ENCODE results near the gene AP4E1.

Gene AP4E1

DNA sequence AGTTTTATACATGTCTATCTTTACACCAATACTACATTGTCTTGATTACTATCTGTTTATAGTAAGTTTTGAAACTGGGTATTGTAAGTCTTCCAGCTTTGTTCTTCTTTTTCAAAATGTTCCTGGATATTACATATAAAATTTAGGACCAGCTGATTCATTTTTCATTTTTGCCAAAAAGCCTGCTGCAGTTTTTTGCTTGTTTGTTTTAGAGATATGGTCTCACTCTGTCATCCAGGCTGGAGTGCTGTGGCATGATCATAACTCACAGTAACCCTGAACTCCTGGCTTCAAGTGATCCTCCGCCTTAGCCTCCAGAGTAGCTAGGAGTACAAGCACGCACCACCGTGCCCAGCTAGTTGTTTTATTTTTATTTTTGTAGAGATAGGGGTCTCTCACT lies 20.4 kb upstream of the AP4E1 start:
- Histone ChIP-seq H3K4me1 (ENCODE audit: control insufficient read depth, insufficient read depth, low read length) (no peaks in the 10 kb centered on the region), H3K27ac (ENCODE audit: extremely low read depth, low read depth, low read length) (no peak overlapping the region), H3K4me3 (ENCODE audit: low read depth, low read length) (no peak overlapping the region), H3K9me3 (ENCODE audit: control insufficient read depth, insufficient read depth, low read depth, low read length) (no peaks in the 10 kb centered on the region), H3K36me3 (ENCODE audit: control insufficient read depth in 2 of 2, insufficient read depth in 1 of 2, low read length in 2 of 2) (no peaks in the 10 kb centered on the region)
- ChIA-PET POLR2A (no interaction called here), CTCF (interaction anchor here (0.6 to 0.7 kb wide), 2 partner anchors 313 to 640 kb away, joined by 3 read pairs; no protein-coding TSS in a partner anchor)
- TF ChIP-seq ZNF211 (tag by site-specific recombination; IDR thresholded peaks at IDR 0.05; ENCODE audit: low read depth) (no peak), ZNF600 (tag by site-specific recombination; IDR thresholded peaks at IDR 0.05) (no peak), ZNF175 (tag by site-specific recombination; IDR thresholded peaks at IDR 0.05) (no peak), ZNF48 (tag by site-specific recombination; IDR thresholded peaks at IDR 0.05) (no peak), ZNF37A (tag by site-specific recombination; IDR thresholded peaks at IDR 0.05) (no peak), ZNF626 (tag by site-specific recombination; IDR thresholded peaks at IDR 0.05) (no peak), ZNF302 (tag by site-specific recombination; IDR thresholded peaks at IDR 0.05; ENCODE audit: low read depth) (no peak), FEZF1 (tag by site-specific recombination; IDR thresholded peaks at IDR 0.05) (no peak), ZBTB48 (tag by site-specific recombination; IDR thresholded peaks at IDR 0.05) (no peak), ZNF24 (tag by site-specific recombination; IDR thresholded peaks at IDR 0.05) (no peak), ZNF140 (tag by site-specific recombination; IDR thresholded peaks at IDR 0.05) (no peak), ZNF664 (tag by site-specific recombination; IDR thresholded peaks at IDR 0.05) (no peak), ZFP41 (tag by site-specific recombination; IDR thresholded peaks at IDR 0.05; ENCODE audit: borderline replicate concordance) (no peak), ZNF501 (tag by site-specific recombination; IDR thresholded peaks at IDR 0.05) (no peak)
- TF ChIP-seq, protein P1, sequence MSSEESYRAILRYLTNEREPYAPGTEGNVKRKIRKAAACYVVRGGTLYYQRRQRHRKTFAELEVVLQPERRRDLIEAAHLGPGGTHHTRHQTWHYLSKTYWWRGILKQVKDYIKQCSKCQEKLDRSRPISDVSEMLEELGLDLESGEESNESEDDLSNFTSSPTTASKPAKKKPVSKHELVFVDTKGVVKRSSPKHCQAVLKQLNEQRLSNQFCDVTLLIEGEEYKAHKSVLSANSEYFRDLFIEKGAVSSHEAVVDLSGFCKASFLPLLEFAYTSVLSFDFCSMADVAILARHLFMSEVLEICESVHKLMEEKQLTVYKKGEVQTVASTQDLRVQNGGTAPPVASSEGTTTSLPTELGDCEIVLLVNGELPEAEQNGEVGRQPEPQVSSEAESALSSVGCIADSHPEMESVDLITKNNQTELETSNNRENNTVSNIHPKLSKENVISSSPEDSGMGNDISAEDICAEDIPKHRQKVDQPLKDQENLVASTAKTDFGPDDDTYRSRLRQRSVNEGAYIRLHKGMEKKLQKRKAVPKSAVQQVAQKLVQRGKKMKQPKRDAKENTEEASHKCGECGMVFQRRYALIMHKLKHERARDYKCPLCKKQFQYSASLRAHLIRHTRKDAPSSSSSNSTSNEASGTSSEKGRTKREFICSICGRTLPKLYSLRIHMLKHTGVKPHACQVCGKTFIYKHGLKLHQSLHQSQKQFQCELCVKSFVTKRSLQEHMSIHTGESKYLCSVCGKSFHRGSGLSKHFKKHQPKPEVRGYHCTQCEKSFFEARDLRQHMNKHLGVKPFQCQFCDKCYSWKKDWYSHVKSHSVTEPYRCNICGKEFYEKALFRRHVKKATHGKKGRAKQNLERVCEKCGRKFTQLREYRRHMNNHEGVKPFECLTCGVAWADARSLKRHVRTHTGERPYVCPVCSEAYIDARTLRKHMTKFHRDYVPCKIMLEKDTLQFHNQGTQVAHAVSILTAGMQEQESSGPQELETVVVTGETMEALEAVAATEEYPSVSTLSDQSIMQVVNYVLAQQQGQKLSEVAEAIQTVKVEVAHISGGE (tag by site-specific recombination; conservative IDR thresholded peaks at IDR 0.05; ENCODE audit: low read depth) = no peak
- TF ChIP-seq, protein P2, sequence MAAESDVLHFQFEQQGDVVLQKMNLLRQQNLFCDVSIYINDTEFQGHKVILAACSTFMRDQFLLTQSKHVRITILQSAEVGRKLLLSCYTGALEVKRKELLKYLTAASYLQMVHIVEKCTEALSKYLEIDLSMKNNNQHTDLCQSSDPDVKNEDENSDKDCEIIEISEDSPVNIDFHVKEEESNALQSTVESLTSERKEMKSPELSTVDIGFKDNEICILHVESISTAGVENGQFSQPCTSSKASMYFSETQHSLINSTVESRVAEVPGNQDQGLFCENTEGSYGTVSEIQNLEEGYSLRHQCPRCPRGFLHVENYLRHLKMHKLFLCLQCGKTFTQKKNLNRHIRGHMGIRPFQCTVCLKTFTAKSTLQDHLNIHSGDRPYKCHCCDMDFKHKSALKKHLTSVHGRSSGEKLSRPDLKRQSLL (tag by site-specific recombination; IDR thresholded peaks at IDR 0.05) = no peak
- TF ChIP-seq, protein P3, sequence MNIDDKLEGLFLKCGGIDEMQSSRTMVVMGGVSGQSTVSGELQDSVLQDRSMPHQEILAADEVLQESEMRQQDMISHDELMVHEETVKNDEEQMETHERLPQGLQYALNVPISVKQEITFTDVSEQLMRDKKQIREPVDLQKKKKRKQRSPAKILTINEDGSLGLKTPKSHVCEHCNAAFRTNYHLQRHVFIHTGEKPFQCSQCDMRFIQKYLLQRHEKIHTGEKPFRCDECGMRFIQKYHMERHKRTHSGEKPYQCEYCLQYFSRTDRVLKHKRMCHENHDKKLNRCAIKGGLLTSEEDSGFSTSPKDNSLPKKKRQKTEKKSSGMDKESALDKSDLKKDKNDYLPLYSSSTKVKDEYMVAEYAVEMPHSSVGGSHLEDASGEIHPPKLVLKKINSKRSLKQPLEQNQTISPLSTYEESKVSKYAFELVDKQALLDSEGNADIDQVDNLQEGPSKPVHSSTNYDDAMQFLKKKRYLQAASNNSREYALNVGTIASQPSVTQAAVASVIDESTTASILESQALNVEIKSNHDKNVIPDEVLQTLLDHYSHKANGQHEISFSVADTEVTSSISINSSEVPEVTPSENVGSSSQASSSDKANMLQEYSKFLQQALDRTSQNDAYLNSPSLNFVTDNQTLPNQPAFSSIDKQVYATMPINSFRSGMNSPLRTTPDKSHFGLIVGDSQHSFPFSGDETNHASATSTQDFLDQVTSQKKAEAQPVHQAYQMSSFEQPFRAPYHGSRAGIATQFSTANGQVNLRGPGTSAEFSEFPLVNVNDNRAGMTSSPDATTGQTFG (tag by site-specific recombination; IDR thresholded peaks at IDR 0.05; ENCODE audit: borderline replicate concordance) = no peak
- TF ChIP-seq, protein P4, sequence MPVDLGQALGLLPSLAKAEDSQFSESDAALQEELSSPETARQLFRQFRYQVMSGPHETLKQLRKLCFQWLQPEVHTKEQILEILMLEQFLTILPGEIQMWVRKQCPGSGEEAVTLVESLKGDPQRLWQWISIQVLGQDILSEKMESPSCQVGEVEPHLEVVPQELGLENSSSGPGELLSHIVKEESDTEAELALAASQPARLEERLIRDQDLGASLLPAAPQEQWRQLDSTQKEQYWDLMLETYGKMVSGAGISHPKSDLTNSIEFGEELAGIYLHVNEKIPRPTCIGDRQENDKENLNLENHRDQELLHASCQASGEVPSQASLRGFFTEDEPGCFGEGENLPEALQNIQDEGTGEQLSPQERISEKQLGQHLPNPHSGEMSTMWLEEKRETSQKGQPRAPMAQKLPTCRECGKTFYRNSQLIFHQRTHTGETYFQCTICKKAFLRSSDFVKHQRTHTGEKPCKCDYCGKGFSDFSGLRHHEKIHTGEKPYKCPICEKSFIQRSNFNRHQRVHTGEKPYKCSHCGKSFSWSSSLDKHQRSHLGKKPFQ (tag by site-specific recombination; IDR thresholded peaks at IDR 0.05) = no peak

DNA sequence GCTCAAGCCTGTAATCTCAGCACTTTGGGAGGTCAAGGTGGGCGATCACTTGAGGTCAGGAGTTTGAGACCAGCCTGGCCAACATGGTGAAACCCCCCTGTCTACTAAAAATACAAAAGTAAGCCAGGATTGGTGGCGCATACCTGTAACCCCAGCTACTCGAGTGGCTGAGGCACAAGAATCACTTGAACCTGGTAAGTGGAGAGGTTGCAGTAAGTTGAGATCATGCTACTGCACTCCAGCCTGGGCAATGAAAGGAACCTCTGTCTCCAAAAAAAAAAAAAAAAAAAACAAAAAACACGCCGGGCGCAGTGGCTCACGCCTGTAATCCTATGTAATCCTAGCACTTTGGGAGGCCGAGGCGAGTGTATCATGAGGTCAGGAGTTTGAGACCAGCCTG lies 18.9 kb upstream of the AP4E1 start:
- CTCF ChIA-PET = interaction anchor here (0.7 kb wide), 1 partner anchor 407 kb away, joined by 4 read pairs; no protein-coding TSS in a partner anchor
- no peak overlapping the region for H3K4me3 ChIP-seq (ENCODE audit: low read depth, low read length)
- no peak overlapping the region for H3K27ac ChIP-seq (ENCODE audit: extremely low read depth, low read depth, low read length)
- no peak for TF ChIP-seq ZNF10 (tag by site-specific recombination; IDR thresholded peaks at IDR 0.05)
- TF ChIP-seq ZNF548 (tag by site-specific recombination; IDR thresholded peaks at IDR 0.05) = no peak
- TF ChIP-seq GLI4 (tag by site-specific recombination; IDR thresholded peaks at IDR 0.05) = no peak
- TF ChIP-seq ZNF221 (tag by site-specific recombination; IDR thresholded peaks at IDR 0.05; ENCODE audit: borderline replicate concordance) = no peak
- TF ChIP-seq, protein P5, sequence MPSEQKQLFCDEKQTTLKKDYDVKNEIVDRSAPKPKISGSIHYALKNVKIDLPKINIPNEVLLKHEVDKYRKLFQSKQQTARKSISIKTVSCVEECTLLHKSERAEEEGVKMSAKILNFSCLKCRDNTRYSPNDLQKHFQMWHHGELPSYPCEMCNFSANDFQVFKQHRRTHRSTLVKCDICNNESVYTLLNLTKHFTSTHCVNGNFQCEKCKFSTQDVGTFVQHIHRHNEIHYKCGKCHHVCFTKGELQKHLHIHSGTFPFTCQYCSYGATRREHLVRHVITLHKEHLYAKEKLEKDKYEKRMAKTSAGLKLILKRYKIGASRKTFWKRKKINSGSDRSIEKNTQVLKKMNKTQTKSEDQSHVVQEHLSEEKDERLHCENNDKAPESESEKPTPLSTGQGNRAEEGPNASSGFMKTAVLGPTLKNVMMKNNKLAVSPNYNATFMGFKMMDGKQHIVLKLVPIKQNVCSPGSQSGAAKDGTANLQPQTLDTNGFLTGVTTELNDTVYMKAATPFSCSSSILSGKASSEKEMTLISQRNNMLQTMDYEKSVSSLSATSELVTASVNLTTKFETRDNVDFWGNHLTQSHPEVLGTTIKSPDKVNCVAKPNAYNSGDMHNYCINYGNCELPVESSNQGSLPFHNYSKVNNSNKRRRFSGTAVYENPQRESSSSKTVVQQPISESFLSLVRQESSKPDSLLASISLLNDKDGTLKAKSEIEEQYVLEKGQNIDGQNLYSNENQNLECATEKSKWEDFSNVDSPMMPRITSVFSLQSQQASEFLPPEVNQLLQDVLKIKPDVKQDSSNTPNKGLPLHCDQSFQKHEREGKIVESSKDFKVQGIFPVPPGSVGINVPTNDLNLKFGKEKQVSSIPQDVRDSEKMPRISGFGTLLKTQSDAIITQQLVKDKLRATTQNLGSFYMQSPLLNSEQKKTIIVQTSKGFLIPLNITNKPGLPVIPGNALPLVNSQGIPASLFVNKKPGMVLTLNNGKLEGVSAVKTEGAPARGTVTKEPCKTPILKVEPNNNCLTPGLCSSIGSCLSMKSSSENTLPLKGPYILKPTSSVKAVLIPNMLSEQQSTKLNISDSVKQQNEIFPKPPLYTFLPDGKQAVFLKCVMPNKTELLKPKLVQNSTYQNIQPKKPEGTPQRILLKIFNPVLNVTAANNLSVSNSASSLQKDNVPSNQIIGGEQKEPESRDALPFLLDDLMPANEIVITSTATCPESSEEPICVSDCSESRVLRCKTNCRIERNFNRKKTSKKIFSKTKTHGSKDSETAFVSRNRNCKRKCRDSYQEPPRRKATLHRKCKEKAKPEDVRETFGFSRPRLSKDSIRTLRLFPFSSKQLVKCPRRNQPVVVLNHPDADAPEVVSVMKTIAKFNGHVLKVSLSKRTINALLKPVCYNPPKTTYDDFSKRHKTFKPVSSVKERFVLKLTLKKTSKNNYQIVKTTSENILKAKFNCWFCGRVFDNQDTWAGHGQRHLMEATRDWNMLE (tag by site-specific recombination; conservative IDR thresholded peaks at IDR 0.05; ENCODE audit: low read depth) = no peak

More for the DNA sequence above, 18.9 kb upstream of the AP4E1 start:
- Histone ChIP-seq H3K4me1 (ENCODE audit: control insufficient read depth, insufficient read depth, low read length) (no peaks in the 10 kb centered on the region), H3K36me3 (ENCODE audit: control insufficient read depth in 2 of 2, insufficient read depth in 1 of 2, low read length in 2 of 2) (no peaks in the 10 kb centered on the region), H3K9me3 (ENCODE audit: control insufficient read depth, insufficient read depth, low read depth, low read length) (no peaks in the 10 kb centered on the region)
- POLR2A ChIA-PET = no interaction called here
